ENCODE measurements around the gene ATXN1.
"Not testable (repeated sequence)": the region's sequence is repeated elsewhere in the genome, so short reads cannot be mapped to it uniquely, and the experiment has no call there.

The ATXN1 gene

DNA sequence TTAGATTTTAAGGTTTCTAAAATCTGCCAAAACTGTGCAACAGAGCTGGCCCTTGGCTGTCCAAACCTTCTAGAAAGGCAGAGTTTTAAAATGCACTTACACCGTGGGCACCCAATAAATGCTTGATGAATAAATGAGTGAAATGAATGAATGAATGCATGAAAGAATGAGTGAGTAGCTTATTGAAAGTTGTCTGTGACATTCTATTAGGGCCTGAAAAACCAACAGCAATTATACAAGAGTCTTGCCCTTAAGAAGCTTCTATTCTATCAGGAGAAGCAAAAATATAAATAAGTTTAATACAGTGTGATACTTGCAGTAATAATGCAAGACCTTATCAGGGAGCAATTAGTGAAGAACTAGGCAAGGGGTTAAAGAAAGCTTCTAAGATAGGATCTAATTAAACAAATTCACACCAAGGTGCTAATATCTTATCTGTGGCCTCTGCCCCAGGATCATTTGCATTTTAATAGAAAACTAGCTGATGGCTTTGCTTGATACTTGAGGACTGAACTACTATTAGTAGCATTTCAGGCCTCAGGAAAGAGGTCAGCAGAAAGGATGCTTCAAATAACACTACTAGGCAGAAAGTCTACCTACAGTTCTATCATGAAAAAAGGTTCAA, 292.2 kb downstream of the ATXN1 start:
- DNase-seq = no peak

DNA sequence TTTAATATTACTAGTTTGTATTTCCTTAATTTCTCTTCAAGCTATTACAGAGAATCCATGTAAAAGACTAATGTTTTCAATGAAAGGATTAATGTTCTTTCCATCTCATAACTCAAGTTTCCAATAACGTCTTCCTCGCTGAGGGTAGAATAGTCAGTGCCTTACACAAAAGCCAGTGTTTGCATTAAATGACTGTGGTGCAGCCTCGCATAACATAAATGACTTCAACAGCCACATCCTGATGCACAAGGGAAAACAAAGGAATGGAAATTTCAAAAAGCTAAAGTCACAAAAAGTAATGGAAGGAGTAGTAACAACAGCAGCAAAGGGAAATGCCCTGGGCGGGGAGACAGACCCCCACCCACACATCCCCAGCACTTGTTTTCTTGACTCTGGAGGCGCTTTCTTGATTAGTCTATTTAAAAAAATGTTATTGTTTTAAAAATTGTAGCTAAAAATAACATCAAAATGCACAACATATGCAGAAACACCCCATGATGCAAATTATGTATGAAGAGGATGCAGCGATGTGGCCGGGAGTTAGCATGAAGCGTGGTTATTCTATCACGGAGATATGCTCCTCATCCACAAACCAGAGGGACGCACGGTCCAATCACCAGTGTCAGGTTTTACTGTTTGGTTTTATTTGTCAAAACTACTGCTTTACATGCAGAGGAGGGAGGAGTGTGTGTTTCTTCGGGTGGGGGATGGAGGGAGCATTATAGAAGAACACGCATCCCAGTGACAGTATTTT, 294.3 kb downstream of the ATXN1 start:
- no peak for DNase-seq

DNA sequence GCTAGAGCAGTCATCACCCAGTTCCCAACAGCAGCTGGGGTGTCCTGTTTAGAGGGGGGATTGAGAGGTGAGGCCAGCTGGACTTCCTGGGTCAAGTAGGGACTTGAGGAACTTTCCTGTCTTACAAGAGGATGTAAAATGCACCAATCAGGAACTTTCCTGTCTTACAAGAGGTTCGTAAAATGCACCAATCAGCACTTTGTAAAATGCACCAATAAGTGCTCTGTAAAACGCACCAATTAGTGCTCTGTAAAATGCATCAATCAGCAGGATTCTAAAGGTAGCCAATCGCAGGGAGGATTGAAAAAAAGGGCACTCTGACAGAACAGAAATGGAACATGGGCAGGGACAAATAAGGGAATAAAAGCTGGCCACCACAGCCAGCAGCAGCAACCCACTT, 297.2 kb downstream of the ATXN1 start:
- DNase-seq = no peak

DNA sequence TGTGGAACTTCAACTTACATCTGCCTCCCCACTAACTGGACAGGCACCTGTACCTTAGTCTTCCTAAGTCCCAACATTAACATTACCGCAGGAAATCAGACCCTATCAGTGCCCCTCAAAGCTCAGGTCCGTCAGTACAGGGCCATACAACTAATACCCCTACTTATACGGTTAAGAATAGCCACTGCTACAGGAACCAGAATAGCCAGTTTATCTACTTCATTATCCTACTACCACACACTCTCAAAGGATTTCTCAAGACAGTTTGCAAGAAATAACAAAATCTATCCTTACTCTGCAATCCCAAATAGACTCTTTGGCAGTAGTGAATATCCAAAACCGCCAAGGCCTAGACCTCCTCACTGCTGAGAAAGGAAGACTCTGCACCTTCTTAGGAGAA, 298.0 kb downstream of the ATXN1 start:
- not testable (repeated sequence) for DNase-seq

DNA sequence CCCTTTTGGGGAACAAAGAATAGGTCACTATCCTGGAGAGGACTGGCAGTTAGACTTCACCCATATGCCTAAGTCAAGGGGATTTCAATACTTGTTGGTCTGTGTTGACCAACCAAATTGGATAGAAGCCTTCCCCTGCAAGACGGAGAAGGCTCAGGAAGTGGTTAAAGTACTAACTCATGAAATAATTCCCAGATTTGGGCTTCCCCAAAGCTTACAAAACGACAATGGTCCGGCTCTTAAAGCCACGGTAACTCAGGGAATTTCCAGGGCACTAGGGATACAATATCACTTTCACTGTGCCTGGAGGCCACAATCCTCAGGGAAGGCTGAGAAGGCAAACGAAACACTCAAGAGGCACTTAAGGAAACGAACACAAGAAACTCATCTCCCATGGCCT, 299.8 kb downstream of the ATXN1 start:
- DNase-seq = no peak

DNA sequence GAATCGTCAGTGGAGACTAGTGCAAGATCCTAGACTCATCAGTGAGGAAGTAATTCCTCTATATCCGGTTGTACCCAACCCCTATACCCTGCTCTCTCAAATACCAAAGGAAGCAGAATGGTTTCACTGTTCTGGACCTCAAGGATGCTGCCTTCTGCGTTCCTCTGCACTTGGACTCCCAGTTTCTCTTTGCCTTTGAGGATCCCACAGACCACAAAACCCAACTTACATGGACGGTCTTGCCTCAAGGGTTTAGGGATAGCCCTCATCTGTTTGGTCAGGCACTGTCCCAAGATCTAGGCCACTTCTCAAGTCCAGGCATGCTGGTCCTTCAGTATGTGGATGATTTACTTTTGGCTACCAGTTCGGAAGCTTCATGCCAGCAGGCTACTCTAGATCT, 301.8 kb downstream of the ATXN1 start:
- not testable (repeated sequence) for DNase-seq

DNA sequence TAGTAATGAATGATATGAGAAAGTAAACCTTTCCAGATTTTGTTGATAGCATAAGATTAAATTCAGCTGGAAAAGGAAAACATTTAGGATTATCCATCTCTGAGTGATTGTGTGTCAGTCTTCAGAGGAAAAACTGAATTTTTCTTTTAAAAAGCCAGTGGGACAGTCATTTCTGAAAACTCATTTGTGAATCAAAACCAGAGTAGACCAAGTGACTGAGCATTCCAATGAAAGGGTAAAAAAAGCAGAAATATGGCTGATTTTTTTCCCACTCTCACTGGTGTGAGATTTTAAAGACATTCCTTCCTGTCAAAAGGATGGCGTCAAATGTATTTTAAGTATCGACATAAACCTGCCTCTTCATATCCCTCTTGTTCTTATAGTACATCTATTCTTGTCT, 308.9 kb downstream of the ATXN1 start:
- no peak for DNase-seq

DNA sequence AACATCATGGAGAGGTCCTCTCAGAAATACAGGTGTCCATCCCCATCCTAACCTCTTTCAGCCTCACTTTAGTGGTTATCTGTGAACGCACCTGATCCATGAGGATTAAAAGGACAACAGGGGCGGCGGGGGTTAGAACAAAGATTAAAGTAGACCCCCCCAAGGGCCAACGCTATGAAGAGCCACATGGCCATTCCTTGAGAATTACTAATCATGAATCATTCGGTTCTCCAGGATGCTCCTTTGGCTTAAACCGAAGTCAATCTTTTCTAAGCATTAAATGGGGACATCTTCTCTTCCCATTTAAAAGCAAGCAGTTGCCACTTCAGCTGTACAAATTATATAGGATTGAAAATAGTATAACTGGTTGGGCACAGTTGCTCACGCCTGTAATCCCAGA, 310.4 kb downstream of the ATXN1 start:
- DNase-seq = no peak

DNA sequence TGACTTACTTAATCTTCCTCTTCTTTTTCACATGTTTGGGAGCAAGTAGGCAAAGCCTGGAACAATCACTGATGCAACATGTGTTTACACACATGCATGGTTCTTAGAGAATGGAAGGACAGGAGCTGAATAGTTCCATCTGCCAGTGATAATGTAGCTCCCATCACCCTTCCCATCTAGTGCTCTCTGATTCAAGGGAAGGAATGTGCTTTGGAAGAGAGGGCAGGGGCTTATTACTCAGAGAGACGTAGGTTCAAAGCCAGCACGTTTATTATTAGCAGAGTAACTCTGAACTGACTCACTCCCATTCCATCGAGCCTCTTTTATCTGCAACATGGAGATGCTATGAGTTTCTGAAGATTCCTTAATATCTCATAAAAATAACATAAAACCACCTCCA, 311.0 kb downstream of the ATXN1 start:
- DNase-seq = no peak

DNA sequence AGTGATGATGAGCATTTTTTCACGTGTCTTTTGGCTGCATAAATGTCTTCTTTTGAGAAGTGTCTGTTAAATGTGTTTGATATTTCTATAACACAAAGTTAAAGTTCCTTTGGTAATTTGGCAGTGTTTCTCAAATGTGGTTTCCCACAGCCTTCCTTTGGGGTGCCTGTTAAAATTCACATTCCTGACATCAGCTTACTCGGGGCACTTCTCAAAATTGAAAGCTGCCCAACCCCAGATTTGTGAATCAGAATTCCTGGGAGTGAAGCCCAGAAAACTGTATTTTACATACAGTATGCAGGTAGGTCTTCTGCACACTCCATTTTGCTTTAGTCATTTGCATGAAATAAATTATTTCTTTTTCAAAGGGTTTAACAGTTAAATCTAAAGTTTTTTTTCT, 315.0 kb downstream of the ATXN1 start:
- DNase-seq = no peak

DNA sequence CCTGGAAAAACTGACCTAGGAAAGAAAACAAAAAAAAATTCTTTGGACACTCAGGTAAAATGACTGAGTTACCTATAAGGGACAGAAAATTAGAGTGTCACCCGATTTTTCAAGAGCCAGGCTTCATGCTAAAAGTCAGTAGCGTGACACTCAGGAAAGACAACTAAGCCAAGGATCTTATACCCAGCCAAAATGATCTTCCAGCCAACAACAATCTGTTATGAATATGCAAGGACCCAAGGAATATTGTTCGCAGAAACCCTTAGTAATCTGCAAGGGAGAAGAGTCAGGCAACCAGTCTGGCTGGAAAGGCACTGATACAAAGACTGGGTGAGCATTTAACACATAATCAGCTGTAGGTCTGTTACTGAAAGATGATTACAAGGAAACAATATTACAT, 319.2 kb downstream of the ATXN1 start:
- DNase-seq = no peak

DNA sequence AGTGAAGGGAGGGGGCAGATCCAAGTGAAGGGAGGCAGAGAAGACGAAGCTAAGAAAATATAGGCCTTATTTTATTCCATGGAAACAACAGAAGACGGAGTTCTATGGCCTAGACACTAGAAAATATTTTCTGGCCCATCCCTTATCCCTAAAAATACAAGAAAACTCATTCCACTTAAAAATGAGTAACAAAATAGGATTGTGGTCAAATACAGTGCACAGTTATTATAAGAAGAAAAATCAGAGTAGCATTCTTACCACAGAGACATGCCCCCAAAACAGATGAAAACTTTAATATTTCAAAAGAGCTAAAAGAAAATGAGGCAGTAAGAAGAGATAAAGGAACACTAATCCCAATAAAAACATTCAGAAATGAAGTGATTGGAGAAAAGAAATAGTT, 320.0 kb downstream of the ATXN1 start:
- no peak for DNase-seq

DNA sequence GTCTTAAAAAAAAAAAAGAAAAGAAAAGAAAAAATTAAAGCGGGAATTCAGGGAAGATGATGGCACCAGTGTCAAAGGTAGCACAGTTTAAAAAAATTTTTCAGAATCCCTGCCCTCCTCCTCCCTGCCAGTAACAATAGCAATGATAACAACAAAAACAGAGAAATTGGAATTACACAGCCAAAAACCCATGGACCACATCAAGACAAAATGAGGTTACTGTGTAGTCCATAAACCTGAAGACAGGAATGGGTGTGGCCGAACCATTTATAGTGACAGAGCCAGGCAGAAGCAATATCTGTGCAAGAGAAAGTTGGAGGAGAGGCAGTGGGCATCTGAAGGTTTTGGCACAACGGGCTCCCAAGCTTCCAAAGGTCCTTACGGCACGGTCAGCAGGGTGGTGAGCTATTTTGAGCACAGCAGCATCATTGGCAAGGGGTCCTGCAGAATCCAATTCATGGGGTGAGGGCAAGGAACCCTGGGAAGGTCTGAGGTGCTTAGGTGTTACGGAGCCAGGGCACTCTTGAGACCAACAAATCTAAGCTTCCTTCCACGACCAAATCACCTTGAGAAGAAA, 320.5 kb downstream of the ATXN1 start:
- no peak for DNase-seq

DNA sequence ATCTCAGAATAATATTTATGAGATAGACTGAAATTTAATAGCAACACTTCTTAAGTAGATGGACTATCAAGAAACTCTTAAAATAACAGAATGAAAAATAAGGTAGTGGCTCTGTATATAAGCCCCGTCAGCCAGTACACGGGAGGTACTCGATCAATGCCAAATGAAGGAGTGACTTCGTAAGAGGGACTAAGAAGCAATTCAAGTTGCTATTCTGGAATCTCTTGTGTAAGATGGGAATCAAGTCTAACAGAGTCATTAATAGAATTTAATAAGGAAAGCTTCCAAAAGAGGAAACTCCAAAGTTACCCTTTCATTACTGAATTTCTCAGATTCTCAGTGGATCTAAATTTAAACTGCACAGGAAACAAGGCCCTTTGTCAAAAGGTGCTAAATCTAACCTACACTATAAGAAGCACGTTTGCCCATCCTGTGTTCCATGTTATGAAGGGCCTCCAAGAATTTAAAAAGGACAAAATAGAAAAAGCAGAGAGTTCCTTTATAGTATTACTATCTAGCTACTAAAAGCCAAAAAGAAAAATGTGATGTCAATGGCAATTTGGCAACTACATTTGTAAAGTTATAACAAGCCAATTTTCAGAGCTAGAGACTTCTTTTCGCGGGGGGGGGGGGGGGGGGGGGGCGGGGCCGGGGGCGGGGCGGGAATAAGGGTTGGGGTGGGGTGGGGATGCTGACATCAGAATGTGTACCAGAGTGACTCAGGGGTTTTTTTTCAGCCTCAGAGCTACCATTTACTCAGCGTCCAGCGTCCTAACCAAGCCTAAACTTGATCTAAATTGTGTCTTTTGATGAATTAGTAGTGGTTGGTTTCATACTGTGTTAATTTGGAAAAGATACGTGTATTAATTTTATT, 322.3 kb downstream of the ATXN1 start:
- DNase-seq = no peak

DNA sequence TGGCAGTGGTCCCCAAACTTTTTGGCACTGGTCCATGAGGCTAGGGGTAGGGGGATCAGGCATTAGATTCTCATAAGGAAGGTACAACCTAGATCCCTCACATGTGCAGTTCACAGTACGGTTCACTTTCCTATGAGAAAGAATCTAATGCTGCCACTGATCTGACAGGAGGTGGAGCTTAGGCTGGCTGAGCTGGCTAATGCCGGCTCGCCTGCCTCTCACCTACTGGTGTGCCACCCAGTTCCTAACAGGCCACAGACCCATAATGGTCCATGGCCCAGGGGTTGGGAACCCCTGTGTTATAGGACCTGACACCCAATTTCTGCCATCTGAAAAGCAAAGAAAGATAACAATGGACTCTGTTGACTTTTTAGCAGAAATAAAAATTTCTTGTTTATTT, 323.3 kb downstream of the ATXN1 start:
- DNase-seq = no peak

DNA sequence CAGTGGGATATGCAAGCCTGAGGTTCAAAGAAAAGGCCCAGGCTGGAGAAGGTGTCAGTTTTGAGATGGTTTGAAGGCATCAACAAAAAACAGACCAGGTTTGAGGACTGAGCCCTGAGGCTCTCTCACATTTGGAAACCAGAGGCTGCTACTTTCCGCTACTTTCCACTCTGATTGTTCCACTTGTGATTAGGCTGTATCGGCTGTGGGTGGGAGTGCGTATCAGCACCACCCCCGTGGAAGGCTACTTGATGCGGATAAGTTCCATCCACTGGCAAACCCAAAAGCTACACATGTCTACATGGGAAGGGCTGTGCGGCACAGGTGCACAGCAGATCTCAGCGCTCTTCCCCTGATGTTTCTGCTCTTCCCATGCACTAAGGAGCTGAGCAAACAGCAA, 324.2 kb downstream of the ATXN1 start:
- DNase-seq = no peak

DNA sequence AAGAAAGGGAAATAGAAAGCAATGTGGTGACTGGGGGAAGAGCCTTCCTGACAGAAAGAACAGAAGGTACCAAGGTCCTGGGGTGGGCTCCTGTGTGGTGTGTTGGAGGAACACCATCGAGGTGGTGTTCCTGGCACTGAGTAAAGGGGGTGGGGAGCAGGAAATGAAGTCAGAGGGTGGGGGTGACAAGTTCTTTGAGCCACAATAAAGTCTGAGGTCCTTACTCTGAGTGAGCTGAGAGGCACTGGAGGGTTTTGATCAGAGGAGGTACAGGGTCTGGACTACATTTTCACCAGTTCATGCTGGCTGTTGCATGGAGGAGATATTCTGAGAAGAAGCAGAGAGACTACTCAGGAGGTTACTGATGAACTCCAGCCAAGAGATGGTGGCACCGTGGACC, 324.7 kb downstream of the ATXN1 start:
- DNase-seq = no peak

DNA sequence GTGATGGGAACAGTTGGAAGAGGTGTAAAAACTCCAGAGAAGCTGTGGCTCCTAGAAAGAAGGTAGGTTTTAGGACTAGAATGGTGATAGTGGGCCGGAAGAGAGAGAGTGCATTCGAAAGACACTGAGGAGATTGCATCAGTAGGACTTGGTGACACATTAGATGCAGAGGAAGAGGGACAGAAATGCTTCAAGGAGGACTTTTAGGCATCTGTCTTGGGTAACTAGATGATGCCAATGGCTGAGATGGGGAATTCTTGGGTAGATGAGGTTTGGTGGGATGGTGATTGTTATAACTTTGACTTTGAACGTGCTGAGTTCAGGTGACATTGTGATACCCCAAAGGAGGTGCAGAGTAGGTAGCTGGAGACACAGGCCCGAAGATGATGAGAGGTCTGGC, 326.4 kb downstream of the ATXN1 start:
- no peak for DNase-seq

DNA sequence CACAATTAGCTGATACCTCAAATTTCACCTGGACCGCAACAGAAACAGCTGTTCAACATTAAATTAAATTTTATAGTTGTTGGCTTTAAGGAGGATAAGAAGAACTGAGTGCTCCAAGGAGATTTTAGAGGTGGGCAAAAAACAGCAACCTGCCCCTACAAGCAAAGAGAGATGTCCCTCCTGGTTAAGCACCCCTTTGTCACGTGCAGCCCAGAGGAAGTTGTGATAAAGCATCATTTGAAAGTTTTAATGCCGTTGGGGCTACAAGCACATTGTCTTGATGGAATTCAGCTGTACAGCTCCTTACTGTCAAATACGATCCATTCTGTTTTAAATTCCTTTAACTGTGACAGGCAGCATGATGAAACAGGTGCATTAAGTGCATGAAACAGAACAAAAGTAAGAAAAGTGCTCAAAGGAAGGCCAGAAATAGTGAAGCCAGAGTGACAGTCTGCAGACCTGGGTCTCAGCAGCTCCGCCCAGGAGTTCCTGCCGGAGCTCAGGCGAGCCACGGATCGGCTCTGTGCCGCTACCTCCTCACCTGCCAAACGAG, 327.8 kb downstream of the ATXN1 start:
- no peak for DNase-seq

DNA sequence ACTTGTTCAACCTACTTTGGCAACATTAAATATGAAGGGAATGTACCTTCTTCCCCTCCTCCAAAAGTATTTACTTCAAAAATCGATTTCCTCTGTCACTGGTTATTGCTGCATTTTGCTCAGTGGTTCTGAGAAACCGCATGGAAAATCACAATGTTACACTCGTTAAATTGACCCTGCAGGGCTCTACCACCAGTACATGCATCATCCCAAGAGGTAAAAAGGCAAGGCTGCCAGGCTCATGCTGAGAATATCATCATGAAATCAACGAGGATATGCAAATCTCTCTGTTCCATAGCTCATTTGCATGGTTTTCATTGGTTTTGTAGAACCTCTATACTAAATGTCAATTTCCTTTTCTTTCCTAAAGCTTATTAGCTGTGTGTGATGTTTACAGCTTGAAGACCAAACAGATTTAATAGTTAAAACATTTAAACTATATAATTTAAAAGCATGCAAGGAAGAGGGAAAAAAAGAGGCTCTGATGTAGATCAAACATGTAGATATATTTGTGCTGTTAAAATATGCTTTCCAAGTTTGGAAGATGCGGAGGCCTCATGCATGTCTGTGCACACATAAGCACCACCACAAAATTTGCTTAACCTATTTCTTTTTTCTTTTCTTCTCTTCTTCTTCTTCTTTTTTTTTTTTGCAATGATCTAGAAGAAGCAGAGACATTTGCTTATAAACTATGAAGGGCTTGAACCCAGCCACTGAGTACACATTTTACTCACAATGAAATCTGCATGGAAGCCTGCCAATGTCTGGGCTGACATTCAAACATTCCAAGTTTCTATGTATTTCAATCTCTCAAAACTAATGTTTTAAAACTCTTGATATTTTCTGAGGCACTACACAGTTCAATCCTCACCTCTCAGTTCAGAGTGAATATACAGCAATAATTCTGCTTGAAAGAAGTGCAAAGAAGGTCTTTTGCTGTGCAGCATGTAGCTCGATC, 328.9 kb downstream of the ATXN1 start:
- no peak for DNase-seq

DNA sequence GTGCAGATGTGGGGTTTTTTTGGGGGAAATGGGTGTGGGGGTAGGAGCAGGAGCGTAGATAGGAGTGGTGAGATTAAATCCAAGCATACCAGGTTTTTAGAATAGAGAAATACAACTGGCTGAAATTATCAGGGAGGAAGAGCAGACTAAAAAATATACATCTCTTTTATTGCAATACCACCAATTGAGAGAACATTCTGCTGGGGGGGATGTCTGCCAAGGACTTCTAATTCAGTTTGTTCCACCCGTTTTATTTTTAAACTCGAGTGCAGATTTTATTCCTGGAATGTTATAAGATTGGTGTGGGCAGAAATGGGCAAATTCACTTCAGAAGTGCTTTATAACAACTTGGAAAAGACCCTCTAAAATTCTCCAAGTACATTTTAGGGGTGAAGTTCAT, 330.2 kb downstream of the ATXN1 start:
- no peak for DNase-seq
